Mucosa of stomach (tissue), 1 donor: Measurements from ENCODE around the gene GLT1D1.

Experiments used
- H3K27me3 ChIP-seq: one replicate; pipeline ENCODE4 v1.7.0; 2013; ENCODE audit warnings: mild to moderate bottlenecking, low read length; ENCODE audit not compliant: control insufficient read depth, insufficient read depth
- H3K36me3 ChIP-seq: one replicate; pipeline ENCODE4 v1.7.0; 2013; ENCODE audit warnings: low read length; ENCODE audit not compliant: control insufficient read depth, insufficient read depth
- H3K4me1 ChIP-seq: one replicate; pipeline ENCODE4 v1.7.0; 2013; ENCODE audit warnings: mild to moderate bottlenecking, low read length; ENCODE audit not compliant: control insufficient read depth, insufficient read depth
- H3K4me3 ChIP-seq: one replicate; pipeline ENCODE4 v1.7.0; 2013; ENCODE audit warnings: low read length
- H3K9ac ChIP-seq: one replicate; pipeline ENCODE4 v1.7.0; 2013; ENCODE audit warnings: mild to moderate bottlenecking, low read length, moderate library complexity
- H3K9me3 ChIP-seq: one replicate; pipeline ENCODE4 v1.7.0; 2013; ENCODE audit warnings: mild to moderate bottlenecking, low read length, moderate library complexity; ENCODE audit not compliant: control insufficient read depth
- donor health status: Pancreatic carcinoma.

Gene GLT1D1

GRCh38 chr12:128909653-128910052 lies 56.4 kb downstream of the GLT1D1 start:
- Histone ChIP-seq H3K27me3 (no peaks in the 10 kb centered on the region), H3K9me3 (no peaks in the 10 kb centered on the region), H3K4me1 (peaks cover 17% of the 10 kb centered on the region), H3K4me3 (no peak overlapping the region), H3K36me3 (no peaks in the 10 kb centered on the region), H3K9ac (no peak overlapping the region)

GRCh38 chr12:128910629-128911028 lies 57.4 kb downstream of the GLT1D1 start:
- no peaks in the 10 kb centered on the region for H3K9me3 ChIP-seq
- H3K9ac ChIP-seq, result no peak overlapping the region
- no peaks in the 10 kb centered on the region for H3K27me3 ChIP-seq
- H3K4me3 ChIP-seq, result no peak overlapping the region
- H3K36me3 ChIP-seq, result no peaks in the 10 kb centered on the region
- peaks cover 10% of the 10 kb centered on the region for H3K4me1 ChIP-seq

- H3K36me3 ChIP-seq, result no peaks in the 10 kb centered on the region
- H3K4me3 ChIP-seq, result no peak overlapping the region
- peaks cover 3% of the 10 kb centered on the region for H3K4me1 ChIP-seq
- no peaks in the 10 kb centered on the region for H3K27me3 ChIP-seq
- H3K9me3 ChIP-seq, result no peaks in the 10 kb centered on the region
- no peak overlapping the region for H3K9ac ChIP-seq
These were observed 58.6 kb downstream of the GLT1D1 start for GRCh38 chr12:128911861-128912260.

- Histone ChIP-seq H3K27me3 (no peaks in the 10 kb centered on the region), H3K4me3 (no peak overlapping the region), H3K4me1 (no peaks in the 10 kb centered on the region), H3K36me3 (no peaks in the 10 kb centered on the region), H3K9me3 (no peaks in the 10 kb centered on the region), H3K9ac (no peak overlapping the region)
These were observed 61.8 kb downstream of the GLT1D1 start for GRCh38 chr12:128914908-128915563.

- Histone ChIP-seq H3K36me3 (no peaks in the 10 kb centered on the region), H3K4me1 (no peaks in the 10 kb centered on the region), H3K27me3 (no peaks in the 10 kb centered on the region), H3K4me3 (no peak overlapping the region), H3K9ac (no peak overlapping the region), H3K9me3 (no peaks in the 10 kb centered on the region)
These were observed 63.1 kb downstream of the GLT1D1 start for GRCh38 chr12:128916425-128916824.

- H3K4me3 ChIP-seq, result no peak overlapping the region
- no peaks in the 10 kb centered on the region for H3K4me1 ChIP-seq
- no peak overlapping the region for H3K9ac ChIP-seq
- H3K27me3 ChIP-seq, result no peaks in the 10 kb centered on the region
- no peaks in the 10 kb centered on the region for H3K36me3 ChIP-seq
- no peaks in the 10 kb centered on the region for H3K9me3 ChIP-seq
These were observed 65.4 kb downstream of the GLT1D1 start for GRCh38 chr12:128918481-128919260.

- H3K4me3 ChIP-seq, result no peak overlapping the region
- no peaks in the 10 kb centered on the region for H3K9me3 ChIP-seq
- no peak overlapping the region for H3K9ac ChIP-seq
- H3K4me1 ChIP-seq, result no peaks in the 10 kb centered on the region
- H3K36me3 ChIP-seq, result no peaks in the 10 kb centered on the region
- no peaks in the 10 kb centered on the region for H3K27me3 ChIP-seq
These were observed 67.2 kb downstream of the GLT1D1 start for GRCh38 chr12:128920468-128920867.

GRCh38 chr12:128928361-128928760 lies 75.1 kb downstream of the GLT1D1 start:
- no peak overlapping the region for H3K4me3 ChIP-seq
- H3K27me3 ChIP-seq, result no peaks in the 10 kb centered on the region
- no peaks in the 10 kb centered on the region for H3K4me1 ChIP-seq
- no peaks in the 10 kb centered on the region for H3K36me3 ChIP-seq
- H3K9me3 ChIP-seq, result no peaks in the 10 kb centered on the region
- no peak overlapping the region for H3K9ac ChIP-seq

GRCh38 chr12:128929057-128929456 lies 75.8 kb downstream of the GLT1D1 start:
- no peaks in the 10 kb centered on the region for H3K9me3 ChIP-seq
- H3K4me1 ChIP-seq, result no peaks in the 10 kb centered on the region
- no peaks in the 10 kb centered on the region for H3K36me3 ChIP-seq
- H3K4me3 ChIP-seq, result no peak overlapping the region
- no peak overlapping the region for H3K9ac ChIP-seq
- H3K27me3 ChIP-seq, result no peaks in the 10 kb centered on the region

GRCh38 chr12:128930606-128931005 lies 77.3 kb downstream of the GLT1D1 start:
- H3K27me3 ChIP-seq, result no peaks in the 10 kb centered on the region
- H3K36me3 ChIP-seq, result no peaks in the 10 kb centered on the region
- no peaks in the 10 kb centered on the region for H3K4me1 ChIP-seq
- H3K9ac ChIP-seq, result no peak overlapping the region
- no peaks in the 10 kb centered on the region for H3K9me3 ChIP-seq
- H3K4me3 ChIP-seq, result no peak overlapping the region

GRCh38 chr12:128932521-128932920 lies 79.2 kb downstream of the GLT1D1 start:
- Histone ChIP-seq H3K4me1 (no peaks in the 10 kb centered on the region), H3K36me3 (no peaks in the 10 kb centered on the region), H3K27me3 (no peaks in the 10 kb centered on the region), H3K9ac (no peak overlapping the region), H3K9me3 (no peaks in the 10 kb centered on the region), H3K4me3 (no peak overlapping the region)

- H3K4me3 ChIP-seq, result no peak overlapping the region
- no peaks in the 10 kb centered on the region for H3K9me3 ChIP-seq
- no peaks in the 10 kb centered on the region for H3K4me1 ChIP-seq
- H3K36me3 ChIP-seq, result no peaks in the 10 kb centered on the region
- no peaks in the 10 kb centered on the region for H3K27me3 ChIP-seq
- no peak overlapping the region for H3K9ac ChIP-seq
These were observed 79.8 kb downstream of the GLT1D1 start for GRCh38 chr12:128933039-128933438.
